K562 treated with DMSO at 1 percent for 48 hours (cell line): Measurements from ENCODE around the gene ZACN. TPM values are rescaled to one million over a fixed set of nuclear protein-coding genes. Genes with fewer than 3 reads are reported as not detected.

ENCODE experiments used
- total RNA-seq: library from RNA; unstranded; fragments of 300-600 nt; gene quantifications from 2 replicates; pipeline ENCODE4 v1.2.3, GENCODE V29; 2022; ENCODE audit warnings: low replicate concordance; ENCODE audit errors: extremely low read depth

The ZACN gene
- total RNA-seq: not detected in 2 replicates

DNA sequence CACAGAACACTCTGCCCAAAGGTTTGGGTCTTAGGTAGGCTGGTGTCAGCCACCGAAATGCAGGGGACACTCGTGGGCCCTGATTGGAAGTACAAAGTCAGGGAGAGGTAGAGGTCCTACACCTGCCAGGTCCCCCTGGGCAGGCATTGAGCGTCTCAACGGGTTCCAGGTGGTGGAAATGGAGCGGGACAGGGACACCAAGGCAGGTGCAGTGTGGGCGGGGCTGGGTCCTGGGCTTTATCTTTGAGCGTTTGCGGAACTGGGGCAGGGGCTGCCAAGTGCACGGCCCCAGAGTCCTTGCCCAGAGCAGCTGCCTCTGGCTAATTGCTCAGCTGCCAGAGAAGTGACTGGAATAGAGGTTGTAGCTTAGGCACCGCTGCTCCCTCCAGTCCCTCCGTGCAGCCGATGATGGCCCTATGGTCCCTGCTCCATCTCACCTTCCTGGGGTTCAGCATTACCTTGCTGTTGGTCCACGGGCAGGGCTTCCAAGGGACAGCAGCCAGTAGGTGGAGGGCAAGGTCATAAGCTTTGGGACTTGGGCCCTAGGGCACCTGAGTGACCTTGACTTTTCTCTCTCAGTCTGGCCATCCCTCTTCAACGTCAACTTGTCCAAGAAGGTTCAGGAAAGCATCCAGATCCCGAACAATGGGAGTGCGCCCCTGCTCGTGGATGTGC, at the start of gene ZACN:
Gene ZACN, plus strand, starts transcription at position 323 of the 675 bp plus-strand sequence. Its CDS starts 83 bp downstream, at position 406.

DNA sequence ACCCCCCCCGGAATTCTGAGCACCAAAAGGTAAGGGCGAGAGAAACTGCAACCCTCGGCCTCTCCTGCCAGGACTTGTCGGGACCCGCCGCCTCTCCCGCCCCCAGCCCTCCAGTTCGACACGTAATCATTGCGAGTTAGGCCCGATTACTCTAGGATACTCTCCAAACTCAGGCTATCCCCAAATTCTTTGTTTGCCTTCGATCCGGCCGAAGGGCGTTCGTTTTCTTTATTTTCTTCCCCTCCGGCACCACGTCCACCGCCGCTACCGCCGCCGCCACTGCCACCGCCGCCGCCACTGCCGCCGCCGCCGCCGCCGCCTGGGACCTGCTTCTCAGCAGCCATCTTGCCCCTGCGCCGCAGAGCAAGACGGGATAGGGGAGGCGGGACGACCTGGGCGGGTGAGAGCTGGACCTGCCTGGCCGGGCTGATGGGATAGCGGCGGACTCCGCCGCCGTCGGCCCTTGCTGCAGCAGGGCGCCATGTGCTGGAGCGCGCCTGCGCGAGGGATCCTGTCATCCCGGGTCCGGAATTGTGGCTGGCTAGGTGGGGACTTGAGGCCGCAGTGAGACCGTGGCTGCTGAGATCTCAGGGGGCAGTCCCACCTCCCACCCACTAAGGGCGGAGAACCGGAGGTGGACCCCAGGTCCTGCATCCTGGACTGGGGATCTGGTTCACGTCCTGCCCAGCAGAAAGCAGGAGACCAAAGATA, 6.7 kb upstream of the ZACN start, which contains the start of gene SRP68:
Gene SRP68, minus strand, starts transcription at position 370 of the 711 bp plus-strand sequence. Its CDS starts 26 bp downstream, at position 344.

GRCh38 chr17:76074390-76075363, 4.3 kb upstream of the ZACN start, which contains the start of gene GALR2:
TSS of gene GALR2 (plus strand) at chr17:76074781. CDS start at chr17:76074884, 103 bp downstream.

GRCh38 chr17:76103274-76104139, 24.5 kb downstream of the ZACN start, which contains the start of gene EXOC7:
TSS of gene EXOC7 (minus strand) at chr17:76103787. CDS start at chr17:76103692, 95 bp downstream.

Other genes with a start within 250 kb of the ZACN start
- gene UNC13D, start 234.8 kb upstream of the ZACN start, total RNA-seq: 220 TPM in 1 of 2 replicates, not detected in the other
- 432 TPM in 1 of 2 replicates, not detected in the other for gene WBP2, start 223.8 kb upstream of the ZACN start, total RNA-seq
- gene TRIM47, start 200.6 kb upstream of the ZACN start, total RNA-seq: not detected in 2 replicates
- not detected in 2 replicates for gene TRIM65, start 182.2 kb upstream of the ZACN start, total RNA-seq
- gene MRPL38, start 174.3 kb upstream of the ZACN start, total RNA-seq: not detected in 2 replicates
- gene FBF1, start 138.1 kb upstream of the ZACN start, total RNA-seq: not detected in 2 replicates
- not detected in 2 replicates for gene ACOX1, start 100.0 kb upstream of the ZACN start, total RNA-seq
- gene TEN1, start 99.9 kb upstream of the ZACN start, total RNA-seq: not detected in 2 replicates
- gene CDK3, start 78.3 kb upstream of the ZACN start, total RNA-seq: not detected in 2 replicates
- not detected in 2 replicates for gene EVPL, start 51.9 kb upstream of the ZACN start, total RNA-seq
- not detected in 2 replicates for gene SRP68, start 6.7 kb upstream of the ZACN start, total RNA-seq
- gene GALR2, start 4.4 kb upstream of the ZACN start, total RNA-seq: not detected in 2 replicates
- gene EXOC7, start 24.6 kb downstream of the ZACN start, total RNA-seq: not detected in 2 replicates
- not detected in 2 replicates for gene FOXJ1, start 62.1 kb downstream of the ZACN start, total RNA-seq
- not detected in 2 replicates for gene RNF157, start 161.3 kb downstream of the ZACN start, total RNA-seq
- not detected in 2 replicates for gene UBALD2, start 186.2 kb downstream of the ZACN start, total RNA-seq
- not detected in 2 replicates for gene QRICH2, start 229.1 kb downstream of the ZACN start, total RNA-seq